ENCODE measurements around the gene COL25A1. TPM values are rescaled to one million over a fixed set of nuclear protein-coding genes. Genes with fewer than 3 reads are reported as not detected.

The COL25A1 gene
- total RNA-seq, 2 donors from 2014 or later, result 0.05 to 0.14 TPM

DNA sequence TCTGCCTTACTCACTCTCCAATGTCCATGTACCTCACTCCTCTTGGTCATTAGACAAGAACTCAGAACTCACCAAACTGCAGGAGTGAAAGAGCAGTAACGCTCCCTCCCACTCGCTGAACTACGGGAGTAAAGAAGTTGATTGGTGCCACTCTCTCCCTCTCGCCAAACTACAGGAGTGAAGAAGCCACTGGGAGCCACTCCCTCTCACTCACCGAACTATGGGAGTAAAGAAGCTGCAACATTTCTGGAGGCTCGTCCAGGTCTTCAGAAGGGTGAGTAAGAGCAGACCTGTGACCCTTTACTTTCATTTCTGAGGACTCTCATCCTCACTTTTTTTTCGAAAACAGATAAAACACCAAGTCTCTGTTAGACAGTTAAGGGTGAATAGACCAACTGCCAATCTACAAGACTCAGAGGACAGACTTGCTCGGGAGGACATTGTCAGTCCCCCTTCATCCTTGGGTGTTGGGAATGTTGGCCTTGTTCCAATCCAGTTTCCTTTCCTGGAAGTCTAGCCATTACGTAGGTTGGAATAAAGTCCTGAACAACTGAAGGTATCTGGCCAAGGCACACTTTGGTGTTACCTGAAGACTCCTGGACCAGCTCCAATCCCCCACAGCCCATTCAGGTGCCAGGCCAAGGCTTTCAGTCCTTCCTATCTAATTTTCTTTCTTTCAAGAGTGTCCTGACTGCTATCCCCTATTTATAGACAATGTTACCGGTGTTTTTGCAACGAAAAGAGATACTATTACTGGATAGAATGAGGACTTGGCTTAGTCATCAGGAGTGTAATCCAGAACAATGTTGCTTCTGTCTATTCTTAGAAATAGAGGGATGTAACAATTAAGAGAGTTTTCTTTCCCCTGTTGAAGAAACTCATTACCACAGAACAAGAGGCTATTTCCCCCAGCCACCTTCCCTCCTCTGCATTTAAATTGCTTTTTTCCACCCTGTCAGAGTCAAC, 11.0 kb upstream of the COL25A1 start:
- no peak overlapping the region for H3K4me3 Mint-ChIP-seq
- H3K9me3 Mint-ChIP-seq, result peaks cover 8 to 9% of the 10 kb centered on the region in 2 donors
- ATAC-seq (replicated peaks in 1 of 2) (no peak), DNase-seq (no peak)
- H3K27ac Mint-ChIP-seq, result no peak overlapping the region
- H3K27me3 Mint-ChIP-seq (ENCODE audit: low read depth), result peaks cover 14% of the 10 kb centered on the region
- H3K36me3 Mint-ChIP-seq (ENCODE audit: insufficient read depth in 2 of 2), result peaks cover 0 to 3% of the 10 kb centered on the region in 2 donors
- no peaks in the 10 kb centered on the region for H3K4me1 Mint-ChIP-seq (ENCODE audit: low read depth)

DNA sequence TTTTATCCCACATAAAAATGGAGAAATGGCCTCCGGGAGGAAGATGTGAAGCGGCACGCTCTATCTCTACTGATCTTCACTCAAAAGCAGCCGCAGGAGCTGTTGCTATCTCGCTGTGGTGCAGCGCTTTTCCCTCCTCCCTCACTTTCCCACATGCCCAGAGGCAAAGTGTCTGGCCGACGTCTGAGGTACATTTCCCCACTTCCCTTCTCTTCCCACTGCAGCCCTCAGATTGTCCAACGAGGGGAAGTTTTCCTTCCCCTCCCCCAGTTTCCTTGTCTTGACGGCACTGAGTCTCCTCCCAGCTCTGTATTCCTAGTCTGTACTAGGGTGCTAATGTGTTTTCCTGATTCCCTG, 660 bp upstream of the COL25A1 start:
- Mint-ChIP-seq H3K27ac (no peak overlapping the region), H3K4me3 (peak overlapping the region; percentile 84 to 90), H3K36me3 (ENCODE audit: insufficient read depth in 2 of 2) (peaks cover 2% of the 10 kb centered on the region in 2 donors), H3K9me3 (no peaks in the 10 kb centered on the region), H3K27me3 (ENCODE audit: low read depth) (peaks cover 64% of the 10 kb centered on the region), H3K4me1 (ENCODE audit: low read depth) (peaks cover 16% of the 10 kb centered on the region)
- DNase-seq (no peak), ATAC-seq (replicated peaks in 1 of 2) (no peak)

- Mint-ChIP-seq H3K4me1 (ENCODE audit: low read depth) (peaks cover 16% of the 10 kb centered on the region), H3K27me3 (ENCODE audit: low read depth) (peaks cover 64% of the 10 kb centered on the region), H3K36me3 (ENCODE audit: insufficient read depth in 2 of 2) (peaks cover 2% of the 10 kb centered on the region in 2 donors), H3K27ac (no peak overlapping the region), H3K9me3 (no peaks in the 10 kb centered on the region), H3K4me3 (peak overlapping the region; percentile 84 to 90)
- DNase-seq (no peak), ATAC-seq (replicated peaks in 1 of 2) (peak; percentile 14 to 41)
Measured at GRCh38 chr4:109301651-109302360, 652 bp downstream of the COL25A1 start.

- ATAC-seq (replicated peaks in 1 of 2) (peak; percentile 25 to 41), DNase-seq (no peak)
- peaks cover 2% of the 10 kb centered on the region in 2 donors for H3K36me3 Mint-ChIP-seq (ENCODE audit: insufficient read depth in 2 of 2)
- peaks cover 16% of the 10 kb centered on the region for H3K4me1 Mint-ChIP-seq (ENCODE audit: low read depth)
- H3K27ac Mint-ChIP-seq, result no peak overlapping the region
- no peaks in the 10 kb centered on the region for H3K9me3 Mint-ChIP-seq
- H3K27me3 Mint-ChIP-seq (ENCODE audit: low read depth), result peaks cover 48% of the 10 kb centered on the region
- no peak overlapping the region for H3K4me3 Mint-ChIP-seq
Measured at GRCh38 chr4:109298279-109299010, 4.0 kb downstream of the COL25A1 start.

DNA sequence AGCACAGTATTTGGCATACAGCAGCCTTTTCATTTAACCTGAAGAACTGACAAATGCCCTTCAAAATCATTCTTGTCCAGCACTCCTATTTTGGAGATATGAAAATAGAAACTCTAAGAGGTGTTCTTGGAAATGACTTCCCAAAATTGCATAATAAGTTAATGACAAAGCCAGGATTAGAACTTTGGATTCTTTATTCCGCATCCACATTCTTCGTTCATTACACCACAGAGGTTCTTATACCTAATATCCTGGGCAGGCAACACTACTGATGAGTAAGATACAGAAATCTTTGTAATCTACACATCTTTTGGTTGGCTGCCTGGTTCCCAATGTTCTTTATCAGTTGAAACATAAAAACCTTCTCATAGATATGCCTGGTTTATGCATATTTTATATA, 5.9 kb downstream of the COL25A1 start:
- H3K36me3 Mint-ChIP-seq (ENCODE audit: insufficient read depth in 2 of 2), result no peaks in the 10 kb centered on the region
- ATAC-seq (replicated peaks in 1 of 2) (no peak), DNase-seq (no peak)
- peaks cover 3% of the 10 kb centered on the region for H3K4me1 Mint-ChIP-seq (ENCODE audit: low read depth)
- no peak overlapping the region for H3K27ac Mint-ChIP-seq
- no peaks in the 10 kb centered on the region for H3K9me3 Mint-ChIP-seq
- H3K4me3 Mint-ChIP-seq, result no peak overlapping the region
- H3K27me3 Mint-ChIP-seq (ENCODE audit: low read depth), result peaks cover 31% of the 10 kb centered on the region

DNA sequence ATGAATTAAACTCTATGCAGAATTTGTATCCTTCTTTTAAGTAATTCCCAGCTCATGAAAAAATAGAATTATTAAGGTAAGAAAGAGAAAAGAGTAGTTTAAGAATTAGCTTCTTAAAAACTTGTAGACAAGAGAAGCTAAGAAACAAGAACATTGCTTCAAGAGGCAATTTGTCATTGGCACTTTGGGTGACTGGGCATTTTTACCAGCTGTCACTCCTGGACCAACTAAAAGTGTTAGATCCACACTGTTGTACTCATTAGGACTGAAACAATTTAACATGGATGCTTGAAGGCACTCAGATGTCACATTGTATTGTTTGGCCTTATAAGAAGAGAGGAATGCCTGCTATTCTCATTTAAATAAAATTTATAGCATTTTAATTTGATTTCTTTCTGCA, 7.4 kb downstream of the COL25A1 start:
- Mint-ChIP-seq H3K36me3 (ENCODE audit: insufficient read depth in 2 of 2) (no peaks in the 10 kb centered on the region), H3K27me3 (ENCODE audit: low read depth) (peaks cover 17% of the 10 kb centered on the region), H3K4me3 (no peak overlapping the region), H3K4me1 (ENCODE audit: low read depth) (no peaks in the 10 kb centered on the region), H3K27ac (no peak overlapping the region), H3K9me3 (no peaks in the 10 kb centered on the region)
- DNase-seq (no peak), ATAC-seq (replicated peaks in 1 of 2) (no peak)

DNA sequence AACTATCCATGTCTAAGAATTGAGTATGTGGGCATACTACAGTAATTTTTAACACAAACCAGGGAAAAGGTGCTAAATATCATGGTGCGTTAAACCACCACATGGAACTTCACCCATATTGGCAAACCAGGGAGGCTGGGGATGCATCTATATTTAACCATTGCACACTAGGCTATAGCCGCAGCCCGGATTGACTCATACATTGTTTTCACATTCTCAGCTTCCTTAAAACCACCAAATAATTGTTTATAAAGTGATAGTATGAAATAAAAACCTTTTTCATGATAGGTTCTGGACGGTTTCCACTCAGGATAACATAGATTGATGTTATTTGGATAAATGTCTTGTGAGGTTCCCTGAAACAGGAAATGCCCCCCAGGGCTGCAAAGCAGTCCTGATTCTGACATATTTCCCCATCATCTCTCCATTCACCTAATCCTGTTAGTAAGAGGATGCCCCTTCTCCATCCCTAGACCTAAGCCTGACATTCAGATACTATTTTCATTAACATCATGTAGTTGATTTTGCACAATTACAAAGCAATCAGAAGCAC, 7.9 kb downstream of the COL25A1 start:
- ATAC-seq (replicated peaks in 1 of 2) (no peak), DNase-seq (no peak)
- Mint-ChIP-seq H3K4me3 (no peak overlapping the region), H3K27me3 (ENCODE audit: low read depth) (peaks cover 12% of the 10 kb centered on the region), H3K9me3 (no peaks in the 10 kb centered on the region), H3K36me3 (ENCODE audit: insufficient read depth in 2 of 2) (no peaks in the 10 kb centered on the region), H3K4me1 (ENCODE audit: low read depth) (no peaks in the 10 kb centered on the region), H3K27ac (no peak overlapping the region)

DNA sequence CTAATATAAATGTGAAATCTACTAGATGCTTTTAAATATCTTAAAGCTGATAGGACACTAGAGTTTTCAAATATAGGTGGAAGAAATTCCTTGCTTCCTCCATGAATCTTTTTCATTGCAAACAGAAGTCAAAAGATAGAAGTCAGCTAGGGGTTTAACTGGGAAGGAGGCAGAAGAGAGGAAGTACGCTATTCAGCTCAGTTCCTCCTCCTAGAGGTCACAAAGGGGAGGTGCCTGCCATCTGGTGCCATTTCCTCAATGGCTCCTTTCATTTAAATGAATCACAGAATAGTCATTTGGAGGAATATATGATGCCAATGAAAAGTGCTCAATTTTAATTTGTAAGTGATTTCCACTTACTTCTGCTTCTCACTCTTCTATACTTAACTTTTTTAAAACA, 8.5 kb downstream of the COL25A1 start:
- peaks cover 7% of the 10 kb centered on the region for H3K27me3 Mint-ChIP-seq (ENCODE audit: low read depth)
- no peak overlapping the region for H3K4me3 Mint-ChIP-seq
- no peaks in the 10 kb centered on the region for H3K4me1 Mint-ChIP-seq (ENCODE audit: low read depth)
- ATAC-seq (replicated peaks in 1 of 2), result peak; percentile 57 to 73
- DNase-seq, result peak; percentile 34 to 40
- no peaks in the 10 kb centered on the region for H3K9me3 Mint-ChIP-seq
- H3K36me3 Mint-ChIP-seq (ENCODE audit: insufficient read depth in 2 of 2), result no peaks in the 10 kb centered on the region
- H3K27ac Mint-ChIP-seq, result no peak overlapping the region

GRCh38 chr4:109291707-109292238, 10.7 kb downstream of the COL25A1 start:
- Mint-ChIP-seq H3K27ac (no peak overlapping the region), H3K9me3 (no peaks in the 10 kb centered on the region), H3K36me3 (ENCODE audit: insufficient read depth in 2 of 2) (no peaks in the 10 kb centered on the region), H3K4me3 (no peak overlapping the region), H3K4me1 (ENCODE audit: low read depth) (no peaks in the 10 kb centered on the region), H3K27me3 (ENCODE audit: low read depth) (peaks cover 7% of the 10 kb centered on the region)
- DNase-seq (no peak), ATAC-seq (replicated peaks in 1 of 2) (no peak)

GRCh38 chr4:109290918-109291317, 11.5 kb downstream of the COL25A1 start:
- no peak overlapping the region for H3K4me3 Mint-ChIP-seq
- DNase-seq (no peak), ATAC-seq (replicated peaks in 1 of 2) (no peak)
- no peaks in the 10 kb centered on the region for H3K27me3 Mint-ChIP-seq (ENCODE audit: low read depth)
- H3K9me3 Mint-ChIP-seq, result no peaks in the 10 kb centered on the region
- no peaks in the 10 kb centered on the region for H3K36me3 Mint-ChIP-seq (ENCODE audit: insufficient read depth in 2 of 2)
- H3K4me1 Mint-ChIP-seq (ENCODE audit: low read depth), result no peaks in the 10 kb centered on the region
- no peak overlapping the region for H3K27ac Mint-ChIP-seq

GRCh38 chr4:109278594-109279031, 23.8 kb downstream of the COL25A1 start:
- Mint-ChIP-seq H3K36me3 (ENCODE audit: insufficient read depth in 2 of 2) (no peaks in the 10 kb centered on the region), H3K4me3 (peak overlapping the region in 1 of 2 donors; percentile 11), H3K27me3 (ENCODE audit: low read depth) (peaks cover 23% of the 10 kb centered on the region), H3K27ac (peak overlapping the region; percentile 58), H3K4me1 (ENCODE audit: low read depth) (peaks cover 32% of the 10 kb centered on the region), H3K9me3 (no peaks in the 10 kb centered on the region)
- ATAC-seq (replicated peaks in 1 of 2), result peak; percentile 46 to 48
- DNase-seq, result no peak

GRCh38 chr4:109276482-109277095, 25.9 kb downstream of the COL25A1 start:
- peak overlapping the region in 1 of 2 donors; percentile 44 for H3K4me3 Mint-ChIP-seq
- H3K27me3 Mint-ChIP-seq (ENCODE audit: low read depth), result peaks cover 24% of the 10 kb centered on the region
- no peaks in the 10 kb centered on the region for H3K9me3 Mint-ChIP-seq
- peaks cover 32% of the 10 kb centered on the region for H3K4me1 Mint-ChIP-seq (ENCODE audit: low read depth)
- peak; percentile 28 to 31 for DNase-seq
- ATAC-seq (replicated peaks in 1 of 2), result peak; percentile 99
- no peaks in the 10 kb centered on the region for H3K36me3 Mint-ChIP-seq (ENCODE audit: insufficient read depth in 2 of 2)
- peak overlapping the region; percentile 55 for H3K27ac Mint-ChIP-seq
